Inflammatory macrophage treated with lipopolysaccharide for 4 hours (primary cell): ENCODE data around the gene ISM2.
A peak's percentile ranks its signal among the peaks of the same experiment; 100 is the strongest.

ENCODE experiments used
- DNase-seq: peaks from one replicate; pipeline ENCODE4 v3.0.0-alpha.2; 2020

Gene ISM2

GRCh38 chr14:77505031-77505430 lies 6.4 kb upstream of the ISM2 start:
- no peak for DNase-seq

GRCh38 chr14:77503138-77503537 lies 4.5 kb upstream of the ISM2 start:
- DNase-seq = no peak

GRCh38 chr14:77502109-77502782 lies 3.6 kb upstream of the ISM2 start:
- no peak for DNase-seq

GRCh38 chr14:77498984-77499527 lies 440 bp upstream of the ISM2 start:
- no peak for DNase-seq

- no peak for DNase-seq
Observed at GRCh38 chr14:77495334-77495733, 3.3 kb downstream of the ISM2 start.

GRCh38 chr14:77491056-77491455 lies 7.6 kb downstream of the ISM2 start:
- no peak for DNase-seq

GRCh38 chr14:77490347-77490986 lies 8.1 kb downstream of the ISM2 start:
- DNase-seq = no peak

- DNase-seq = no peak
Observed at GRCh38 chr14:77489041-77489440, 9.6 kb downstream of the ISM2 start.

- DNase-seq = no peak
Observed at GRCh38 chr14:77488558-77488957, 10.1 kb downstream of the ISM2 start.

- DNase-seq = no peak
Observed at GRCh38 chr14:77485901-77486678, 12.5 kb downstream of the ISM2 start.

- DNase-seq = no peak
Observed at GRCh38 chr14:77485256-77485655, 13.4 kb downstream of the ISM2 start.

- DNase-seq = no peak
Observed at GRCh38 chr14:77482422-77482821, 16.2 kb downstream of the ISM2 start.

- peak; percentile 25 for DNase-seq
Observed at GRCh38 chr14:77478796-77479195, 19.8 kb downstream of the ISM2 start.

- no peak for DNase-seq
Observed at GRCh38 chr14:77478029-77478428, 20.6 kb downstream of the ISM2 start.

GRCh38 chr14:77475432-77476115 lies 23.0 kb downstream of the ISM2 start:
- DNase-seq = no peak

GRCh38 chr14:77474479-77475177 lies 24.0 kb downstream of the ISM2 start:
- no peak for DNase-seq

GRCh38 chr14:77473921-77474320 lies 24.7 kb downstream of the ISM2 start:
- DNase-seq = no peak

GRCh38 chr14:77470224-77470870 lies 28.3 kb downstream of the ISM2 start:
- DNase-seq = no peak

- DNase-seq = no peak
Observed at GRCh38 chr14:77469539-77469938, 29.1 kb downstream of the ISM2 start.

- no peak for DNase-seq
Observed at GRCh38 chr14:77469067-77469505, 29.5 kb downstream of the ISM2 start.

GRCh38 chr14:77467801-77468200 lies 30.8 kb downstream of the ISM2 start:
- DNase-seq = no peak
